Ishikawa (cell line): Measurements from ENCODE around the gene MICU2.

Source experiments
- CEBPB ChIP-seq: IDR thresholded peaks from 2 replicates; pipeline ENCODE4 v1.6.1; 2012
- CREB1 ChIP-seq: IDR thresholded peaks from 2 replicates; pipeline ENCODE4 v1.6.1; 2012; ENCODE audit warnings: low read depth
- EGR1 ChIP-seq: IDR thresholded peaks from 2 replicates; pipeline ENCODE4 v1.6.1; 2012
- EP300 ChIP-seq: IDR thresholded peaks from 2 replicates; pipeline ENCODE4 v1.6.1; 2012; ENCODE audit warnings: borderline replicate concordance
- FOXM1 ChIP-seq: IDR thresholded peaks from 2 replicates; pipeline ENCODE4 v1.6.1; 2012; ENCODE audit warnings: low read depth, borderline replicate concordance
- NFIC ChIP-seq: IDR thresholded peaks from 2 replicates; pipeline ENCODE4 v1.6.1; 2012
- RAD21 ChIP-seq: IDR thresholded peaks from 2 replicates; pipeline ENCODE4 v1.6.1; 2012; ENCODE audit warnings: low read depth
- TAF1 ChIP-seq: IDR thresholded peaks from 2 replicates; pipeline ENCODE4 v1.6.1; 2012; ENCODE audit warnings: low read depth, mild to moderate bottlenecking
- TCF12 ChIP-seq: IDR thresholded peaks from 2 replicates; pipeline ENCODE4 v1.6.1; 2012; ENCODE audit warnings: low read depth
- TEAD4 ChIP-seq: IDR thresholded peaks from 2 replicates; pipeline ENCODE4 v1.6.1; 2012
- USF1 ChIP-seq: IDR thresholded peaks from 2 replicates; pipeline ENCODE4 v1.6.1; 2012
- YY1 ChIP-seq: IDR thresholded peaks from 2 replicates; pipeline ENCODE4 v1.6.1; 2012; ENCODE audit warnings: low read depth
- ZBTB7A ChIP-seq: IDR thresholded peaks from 2 replicates; pipeline ENCODE4 v1.6.1; 2012; ENCODE audit warnings: low read depth
- TF ChIP-seq, protein P1 (sequence below): IDR thresholded peaks from 2 replicates; pipeline ENCODE4 v1.6.1; 2012; ENCODE audit warnings: low read depth, mild to moderate bottlenecking
- TF ChIP-seq, protein P2 (sequence below): IDR thresholded peaks from 2 replicates; pipeline ENCODE4 v1.6.1; 2012

The MICU2 gene

DNA sequence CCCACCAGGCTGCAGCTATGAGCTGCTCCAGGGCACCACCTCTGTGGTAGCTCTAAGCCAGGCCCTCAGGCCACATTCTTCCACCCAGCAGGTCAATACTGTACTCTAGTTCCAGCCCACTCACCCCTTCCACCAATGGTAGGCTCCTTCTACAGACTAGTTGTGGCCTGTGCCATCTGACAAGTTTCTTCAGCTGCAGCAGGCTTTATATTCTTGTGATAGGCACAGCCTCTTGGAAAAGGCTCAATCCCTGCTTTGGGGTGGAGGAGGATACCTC lies 8.5 kb downstream of the MICU2 start:
- TF ChIP-seq USF1: no peak
- TF ChIP-seq, protein P1, sequence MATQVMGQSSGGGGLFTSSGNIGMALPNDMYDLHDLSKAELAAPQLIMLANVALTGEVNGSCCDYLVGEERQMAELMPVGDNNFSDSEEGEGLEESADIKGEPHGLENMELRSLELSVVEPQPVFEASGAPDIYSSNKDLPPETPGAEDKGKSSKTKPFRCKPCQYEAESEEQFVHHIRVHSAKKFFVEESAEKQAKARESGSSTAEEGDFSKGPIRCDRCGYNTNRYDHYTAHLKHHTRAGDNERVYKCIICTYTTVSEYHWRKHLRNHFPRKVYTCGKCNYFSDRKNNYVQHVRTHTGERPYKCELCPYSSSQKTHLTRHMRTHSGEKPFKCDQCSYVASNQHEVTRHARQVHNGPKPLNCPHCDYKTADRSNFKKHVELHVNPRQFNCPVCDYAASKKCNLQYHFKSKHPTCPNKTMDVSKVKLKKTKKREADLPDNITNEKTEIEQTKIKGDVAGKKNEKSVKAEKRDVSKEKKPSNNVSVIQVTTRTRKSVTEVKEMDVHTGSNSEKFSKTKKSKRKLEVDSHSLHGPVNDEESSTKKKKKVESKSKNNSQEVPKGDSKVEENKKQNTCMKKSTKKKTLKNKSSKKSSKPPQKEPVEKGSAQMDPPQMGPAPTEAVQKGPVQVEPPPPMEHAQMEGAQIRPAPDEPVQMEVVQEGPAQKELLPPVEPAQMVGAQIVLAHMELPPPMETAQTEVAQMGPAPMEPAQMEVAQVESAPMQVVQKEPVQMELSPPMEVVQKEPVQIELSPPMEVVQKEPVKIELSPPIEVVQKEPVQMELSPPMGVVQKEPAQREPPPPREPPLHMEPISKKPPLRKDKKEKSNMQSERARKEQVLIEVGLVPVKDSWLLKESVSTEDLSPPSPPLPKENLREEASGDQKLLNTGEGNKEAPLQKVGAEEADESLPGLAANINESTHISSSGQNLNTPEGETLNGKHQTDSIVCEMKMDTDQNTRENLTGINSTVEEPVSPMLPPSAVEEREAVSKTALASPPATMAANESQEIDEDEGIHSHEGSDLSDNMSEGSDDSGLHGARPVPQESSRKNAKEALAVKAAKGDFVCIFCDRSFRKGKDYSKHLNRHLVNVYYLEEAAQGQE: no peak
- TF ChIP-seq EGR1: no peak
- TF ChIP-seq FOXM1: no peak
- TF ChIP-seq RAD21: no peak
- TF ChIP-seq CEBPB: no peak
- no peak for TF ChIP-seq EP300
- TF ChIP-seq, protein P2, sequence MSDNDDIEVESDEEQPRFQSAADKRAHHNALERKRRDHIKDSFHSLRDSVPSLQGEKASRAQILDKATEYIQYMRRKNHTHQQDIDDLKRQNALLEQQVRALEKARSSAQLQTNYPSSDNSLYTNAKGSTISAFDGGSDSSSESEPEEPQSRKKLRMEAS: no peak
- TF ChIP-seq YY1: no peak
- no peak for TF ChIP-seq TAF1
- no peak for TF ChIP-seq CREB1
- TF ChIP-seq TEAD4: no peak
- no peak for TF ChIP-seq NFIC
- TF ChIP-seq TCF12: no peak

DNA sequence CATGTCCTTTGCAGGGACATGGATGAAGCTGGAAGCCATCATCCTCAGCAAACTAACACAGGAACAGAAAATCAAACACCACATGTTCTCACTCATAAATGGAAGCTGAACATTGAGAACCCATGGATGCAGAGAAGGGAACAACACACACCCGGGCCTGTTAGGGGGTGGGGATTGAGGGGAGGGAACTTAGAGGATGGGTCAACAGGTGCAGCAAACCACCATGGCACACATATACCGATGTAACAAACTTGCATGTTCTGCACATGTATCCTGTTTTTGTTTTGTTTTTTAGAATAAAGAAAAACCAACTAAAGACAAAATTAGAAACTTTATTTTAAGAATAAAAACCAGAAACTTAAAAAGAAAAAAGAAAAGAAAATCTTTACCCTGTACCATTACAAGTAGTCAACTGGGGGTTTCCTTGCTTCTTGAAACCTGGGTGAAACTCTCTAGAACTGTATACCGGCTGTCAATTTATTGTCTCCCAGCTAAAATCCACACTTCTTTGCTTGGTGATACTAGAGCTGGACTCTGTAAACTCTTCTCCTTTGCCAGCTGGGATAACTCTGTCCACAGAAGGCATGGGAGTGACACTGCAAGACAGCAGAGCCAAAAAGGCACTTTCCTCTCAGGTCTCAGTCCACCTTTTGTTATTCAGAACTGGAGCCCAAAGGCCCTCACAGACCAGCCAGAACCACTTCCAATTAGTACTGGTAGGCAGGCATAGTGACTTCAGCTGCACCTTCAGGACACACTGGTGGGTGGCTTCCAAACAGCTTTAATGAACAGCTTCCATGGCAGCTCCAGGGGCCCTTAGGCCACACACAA lies 9.0 kb downstream of the MICU2 start:
- TF ChIP-seq YY1 (no peak), TAF1 (no peak), TCF12 (no peak), EGR1 (no peak), USF1 (no peak), CEBPB (no peak), EP300 (no peak), FOXM1 (no peak), CREB1 (no peak), ZBTB7A (no peak)

- TF ChIP-seq FOXM1: no peak
- no peak for TF ChIP-seq EGR1
- TF ChIP-seq, protein P1: no peak
- TF ChIP-seq TCF12: no peak
- no peak for TF ChIP-seq ZBTB7A
- TF ChIP-seq NFIC: no peak
- TF ChIP-seq RAD21: no peak
- TF ChIP-seq, protein P2: no peak
- no peak for TF ChIP-seq YY1
- TF ChIP-seq EP300: no peak
- TF ChIP-seq TAF1: no peak
- no peak for TF ChIP-seq CREB1
- TF ChIP-seq TEAD4: no peak
- no peak for TF ChIP-seq USF1
Measured at GRCh38 chr13:21590231-21590630, 13.7 kb downstream of the MICU2 start.

GRCh38 chr13:21584973-21585592 lies 18.9 kb downstream of the MICU2 start:
- TF ChIP-seq FOXM1: no peak
- TF ChIP-seq CREB1: no peak
- TF ChIP-seq USF1: no peak
- no peak for TF ChIP-seq YY1
- no peak for TF ChIP-seq TCF12
- no peak for TF ChIP-seq EP300
- no peak for TF ChIP-seq ZBTB7A
- TF ChIP-seq TAF1: no peak

GRCh38 chr13:21583478-21583877 lies 20.5 kb downstream of the MICU2 start:
- TF ChIP-seq YY1 (0 out of 2 replicates have a peak, but pooled peaks have one; percentile 31), TCF12 (no peak), EP300 (no peak), USF1 (0 out of 2 replicates have a peak, but pooled peaks have one; percentile 4), TEAD4 (peak; percentile 92), FOXM1 (no peak)
- TF ChIP-seq, protein P2: no peak; the same call in 1 of the 2 replicates
